Measurements from ENCODE around the gene FCER2.
A peak's percentile ranks its signal among the peaks of the same experiment; 100 is the strongest.

The FCER2 gene

DNA sequence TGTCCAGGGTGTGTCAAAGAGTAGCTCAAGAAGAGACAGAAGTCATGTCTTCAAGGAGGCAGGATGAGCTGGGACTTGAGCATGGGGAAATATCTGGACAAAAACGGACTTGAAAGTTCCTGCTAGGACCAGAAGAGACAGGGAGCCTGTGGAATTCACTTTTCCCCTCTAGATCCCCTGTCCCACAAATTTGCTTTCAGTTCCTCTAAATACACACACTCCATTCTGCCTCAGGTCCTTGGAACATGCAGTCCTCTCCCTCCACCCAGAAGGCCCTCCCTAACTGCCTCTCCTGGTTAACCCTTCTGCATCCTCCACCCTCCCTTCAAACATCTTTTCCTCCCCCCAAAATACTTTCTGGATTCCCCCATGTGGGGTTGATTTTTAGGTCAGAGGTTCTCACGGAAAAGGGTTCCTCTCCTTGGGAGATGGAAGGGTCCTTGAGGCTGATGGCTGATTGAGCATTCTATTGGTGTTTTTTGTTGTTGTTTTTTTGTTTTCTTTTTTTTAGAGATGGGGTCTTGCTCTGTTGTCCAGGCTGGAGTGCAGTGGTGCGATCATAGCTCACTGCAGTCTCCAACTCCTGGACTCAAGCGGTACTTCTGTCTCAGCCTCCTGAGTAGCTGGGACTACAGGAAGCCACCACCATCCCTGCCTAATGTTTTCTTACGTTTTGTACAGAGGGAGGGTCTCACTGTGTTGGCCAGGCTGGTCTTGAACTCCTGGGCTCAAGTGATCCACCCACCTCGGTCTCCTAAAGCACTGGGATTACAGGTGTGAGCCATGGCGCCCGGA is 40.0 kb downstream of the FCER2 start:
- no peak for DNase-seq (ENCODE audit: low read depth)
- H3K4me3 ChIP-seq (ENCODE audit: low read length) = no peak overlapping the region
- TF ChIP-seq, protein P1, sequence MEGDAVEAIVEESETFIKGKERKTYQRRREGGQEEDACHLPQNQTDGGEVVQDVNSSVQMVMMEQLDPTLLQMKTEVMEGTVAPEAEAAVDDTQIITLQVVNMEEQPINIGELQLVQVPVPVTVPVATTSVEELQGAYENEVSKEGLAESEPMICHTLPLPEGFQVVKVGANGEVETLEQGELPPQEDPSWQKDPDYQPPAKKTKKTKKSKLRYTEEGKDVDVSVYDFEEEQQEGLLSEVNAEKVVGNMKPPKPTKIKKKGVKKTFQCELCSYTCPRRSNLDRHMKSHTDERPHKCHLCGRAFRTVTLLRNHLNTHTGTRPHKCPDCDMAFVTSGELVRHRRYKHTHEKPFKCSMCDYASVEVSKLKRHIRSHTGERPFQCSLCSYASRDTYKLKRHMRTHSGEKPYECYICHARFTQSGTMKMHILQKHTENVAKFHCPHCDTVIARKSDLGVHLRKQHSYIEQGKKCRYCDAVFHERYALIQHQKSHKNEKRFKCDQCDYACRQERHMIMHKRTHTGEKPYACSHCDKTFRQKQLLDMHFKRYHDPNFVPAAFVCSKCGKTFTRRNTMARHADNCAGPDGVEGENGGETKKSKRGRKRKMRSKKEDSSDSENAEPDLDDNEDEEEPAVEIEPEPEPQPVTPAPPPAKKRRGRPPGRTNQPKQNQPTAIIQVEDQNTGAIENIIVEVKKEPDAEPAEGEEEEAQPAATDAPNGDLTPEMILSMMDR (IDR thresholded peaks at IDR 0.05; ENCODE audit: insufficient read depth, low read depth, low read length, missing control alignments) = no peak

DNA sequence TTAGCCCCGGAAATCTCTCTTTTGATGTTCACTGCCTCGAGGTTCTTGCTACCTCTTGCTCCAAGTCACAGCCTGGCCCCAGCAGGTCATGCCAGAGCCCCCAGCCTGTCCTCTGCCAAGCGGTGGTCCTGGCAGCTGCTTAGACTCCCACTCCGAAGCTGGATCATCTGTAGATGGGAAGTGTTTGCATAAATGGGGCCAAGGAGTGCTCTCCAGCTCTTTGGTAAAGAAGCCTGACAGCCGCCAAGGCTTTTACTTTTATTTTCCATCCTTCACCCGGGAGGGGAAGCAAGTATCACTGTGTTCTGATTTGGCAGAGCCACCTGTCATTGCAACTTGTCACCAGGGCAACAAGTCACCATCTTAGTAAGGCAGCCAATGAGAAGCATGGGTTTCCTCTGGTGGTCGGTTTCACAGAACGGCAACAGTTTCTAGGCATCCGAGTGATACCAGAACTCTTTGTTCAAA is 43.7 kb downstream of the FCER2 start:
- DNase-seq (ENCODE audit: low read depth) = no peak
- TF ChIP-seq, protein P1 (IDR thresholded peaks at IDR 0.05; ENCODE audit: insufficient read depth, low read depth, low read length, missing control alignments) = no peak
- no peak overlapping the region for H3K4me3 ChIP-seq (ENCODE audit: low read length)

DNA sequence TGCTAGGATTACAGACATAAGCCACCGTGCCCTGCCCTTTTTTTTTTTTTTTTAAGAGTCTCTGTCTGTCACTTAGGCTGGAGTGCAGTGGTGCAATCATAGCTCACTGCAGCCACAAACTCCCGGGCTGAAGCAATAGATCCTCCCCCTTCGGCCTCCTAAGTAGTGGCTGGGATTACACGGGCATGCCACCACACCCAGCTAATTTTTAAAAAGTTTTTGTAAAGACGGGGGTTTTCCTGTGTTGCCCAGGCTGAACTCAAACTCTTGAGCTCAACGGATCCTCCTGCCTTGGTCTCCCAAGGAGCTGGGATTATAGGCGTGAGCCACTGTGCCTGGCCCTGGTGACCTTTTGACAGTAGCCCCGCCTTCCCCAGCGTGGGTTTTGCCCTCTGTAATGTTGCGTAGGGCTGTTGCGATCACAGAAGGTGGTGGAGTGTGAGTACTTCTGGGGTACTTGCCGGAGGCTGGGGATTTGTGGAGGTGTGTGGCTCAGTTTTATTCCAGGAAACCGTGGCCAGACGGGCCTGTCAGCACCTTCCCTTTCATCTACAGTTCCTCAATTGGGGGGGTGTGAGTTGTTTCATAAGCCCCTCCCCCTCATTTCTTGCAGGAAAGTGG is 44.7 kb downstream of the FCER2 start:
- TF ChIP-seq, protein P1 (IDR thresholded peaks at IDR 0.05; ENCODE audit: insufficient read depth, low read depth, low read length, missing control alignments) = no peak
- DNase-seq (ENCODE audit: low read depth) = peak; percentile 37
- H3K4me3 ChIP-seq (ENCODE audit: low read length) = no peak overlapping the region

DNA sequence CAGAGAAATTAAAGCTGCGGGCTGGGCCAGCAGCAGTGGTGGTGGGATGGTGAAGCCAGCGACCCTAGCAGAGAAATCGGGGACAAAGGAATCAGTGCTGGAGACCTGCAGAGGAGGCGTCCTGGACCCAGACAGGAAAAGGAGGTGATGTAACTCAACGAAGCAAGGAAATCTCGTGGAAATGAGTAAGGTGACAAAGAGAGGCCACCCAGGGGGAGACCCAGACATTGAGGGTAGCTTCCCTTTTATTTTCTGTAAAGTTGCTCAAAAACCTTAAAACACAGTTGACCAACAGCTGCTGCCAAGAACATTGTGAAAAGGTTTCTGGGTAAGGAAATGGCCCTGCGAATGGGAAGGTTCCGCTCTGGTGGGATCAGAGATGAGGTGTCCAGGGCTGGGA is 46.4 kb downstream of the FCER2 start:
- no peak for DNase-seq (ENCODE audit: low read depth)
- TF ChIP-seq, protein P1 (IDR thresholded peaks at IDR 0.05; ENCODE audit: insufficient read depth, low read depth, low read length, missing control alignments) = no peak
- H3K4me3 ChIP-seq (ENCODE audit: low read length) = no peak overlapping the region

DNA sequence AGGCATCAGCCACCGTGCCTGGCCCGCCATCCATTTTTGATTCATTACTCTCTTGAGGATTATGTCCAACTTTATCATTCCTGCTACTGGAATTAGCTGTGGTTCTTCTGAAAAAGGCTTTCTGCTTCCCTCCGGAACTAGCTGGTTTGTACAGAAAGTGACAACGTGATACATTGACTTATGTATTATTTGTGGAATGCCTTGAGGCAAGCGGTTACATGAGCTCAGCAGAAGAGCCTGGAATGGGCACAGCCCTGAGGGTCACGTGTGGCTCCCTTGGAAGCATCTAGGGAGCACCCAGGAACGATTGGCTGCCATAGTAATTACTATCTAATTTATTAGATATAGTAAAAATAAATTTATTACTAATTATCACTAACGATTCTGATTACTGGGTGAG is 47.5 kb downstream of the FCER2 start:
- peak; percentile 33 for DNase-seq (ENCODE audit: low read depth)
- H3K4me3 ChIP-seq (ENCODE audit: low read length) = no peak overlapping the region
- TF ChIP-seq, protein P1 (IDR thresholded peaks at IDR 0.05; ENCODE audit: insufficient read depth, low read depth, low read length, missing control alignments) = no peak

DNA sequence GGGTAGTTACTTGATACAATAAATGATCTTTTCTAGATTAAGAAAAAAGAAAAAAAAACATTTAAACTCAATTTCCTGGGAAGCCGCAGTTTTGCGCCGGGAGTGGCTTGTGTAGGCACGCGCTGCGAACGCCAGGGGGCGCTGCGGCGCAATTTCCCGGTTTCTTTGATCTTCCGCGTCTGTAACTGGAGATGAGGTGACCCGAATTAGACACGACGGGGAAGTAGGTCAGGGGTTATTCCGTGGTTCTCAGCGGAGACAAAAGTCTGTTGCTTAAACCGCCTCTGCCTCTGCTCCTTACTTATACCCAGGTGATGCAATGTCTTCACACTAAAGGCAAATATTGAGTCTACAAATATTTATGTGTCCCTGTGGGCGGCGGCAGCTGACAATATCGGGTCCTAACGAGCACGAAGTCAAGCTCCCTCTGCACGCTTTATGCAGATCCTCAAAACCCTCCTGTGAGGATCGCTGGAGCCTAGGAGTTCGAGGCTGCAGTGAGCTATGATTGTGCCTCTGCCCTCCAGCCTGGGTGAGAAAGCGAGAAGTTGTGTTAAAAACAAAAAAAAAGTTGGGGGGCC is 49.8 kb downstream of the FCER2 start:
- no peak overlapping the region for H3K4me3 ChIP-seq (ENCODE audit: low read length)
- DNase-seq (ENCODE audit: low read depth) = peak; percentile 88
- TF ChIP-seq, protein P1 (IDR thresholded peaks at IDR 0.05; ENCODE audit: insufficient read depth, low read depth, low read length, missing control alignments) = peak; percentile 95
